SH-SY5Y (cell line): ENCODE results near the gene NEURL1B.

Source experiments
- GATA2 ChIP-seq: IDR thresholded peaks from 2 replicates; pipeline ENCODE4 v1.6.1; 2011; ENCODE audit warnings: mild to moderate bottlenecking, low read depth, low read length
- GATA3 ChIP-seq: IDR thresholded peaks from 2 replicates; pipeline ENCODE4 v1.6.1; 2011; ENCODE audit warnings: low read depth, mild to moderate bottlenecking, low read length, moderate library complexity

DNA sequence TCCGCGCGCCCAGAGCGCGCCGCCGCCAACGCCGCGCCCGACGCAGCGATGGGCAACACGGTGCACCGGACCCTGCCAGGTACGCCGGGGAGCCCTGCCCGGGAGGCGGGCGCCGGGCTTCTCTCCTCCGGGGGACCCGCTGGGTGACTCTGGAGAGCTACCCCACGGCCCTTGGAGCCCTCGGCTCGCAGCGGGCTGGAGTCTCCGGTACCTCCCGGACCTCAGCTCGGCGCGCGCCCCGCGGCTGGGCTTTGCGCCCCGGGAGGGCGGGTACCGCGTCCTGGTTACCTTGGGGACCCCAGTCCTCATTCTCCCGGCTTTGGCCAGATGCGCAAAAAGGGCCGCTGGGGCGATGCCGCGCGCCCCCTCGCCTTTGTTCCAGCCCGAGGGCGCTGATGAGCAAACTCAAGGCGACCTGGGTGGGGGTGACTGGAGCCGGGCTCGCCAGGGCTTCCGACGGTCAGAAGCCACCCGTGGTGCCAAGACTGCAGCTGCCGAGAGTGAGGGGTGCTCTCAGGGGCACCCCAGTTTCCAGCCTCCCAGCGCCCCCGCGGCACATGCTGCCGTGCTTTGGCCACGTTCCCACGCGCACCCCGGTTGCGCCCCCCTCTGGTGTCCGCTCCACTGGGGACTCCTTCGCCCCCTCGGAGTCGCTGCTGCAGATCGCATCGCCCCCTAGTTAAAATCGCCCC, 442 bp downstream of the NEURL1B start:
- TF ChIP-seq GATA2 (no peak), GATA3 (no peak)
